Ectodermal cell (in vitro differentiated cells): ENCODE data around the gene GIMAP7. TPM values are rescaled to one million over a fixed set of nuclear protein-coding genes. Genes with fewer than 3 reads are reported as not detected.

Source experiments
- H3K27ac ChIP-seq: 2 replicates; pipeline ENCODE4 v1.7.0; 2013; ENCODE audit warnings: mild to moderate bottlenecking, low read depth, low read length; ENCODE audit not compliant: insufficient read depth, poor library complexity, severe bottlenecking
- H3K27me3 ChIP-seq: 2 replicates; pipeline ENCODE4 v1.7.0; 2013; ENCODE audit warnings: mild to moderate bottlenecking, low read length; ENCODE audit not compliant: insufficient read depth, control insufficient read depth, poor library complexity, severe bottlenecking
- H3K36me3 ChIP-seq: one replicate; pipeline ENCODE4 v1.7.0; 2013; ENCODE audit warnings: low read length; ENCODE audit not compliant: control insufficient read depth, insufficient read depth
- H3K4me1 ChIP-seq: one replicate; pipeline ENCODE4 v1.7.0; 2013; ENCODE audit warnings: low read length; ENCODE audit not compliant: control insufficient read depth, insufficient read depth
- H3K4me3 ChIP-seq: 2 replicates; pipeline ENCODE4 v1.7.0; 2013; ENCODE audit warnings: low read depth, low read length, control low read depth; ENCODE audit not compliant: insufficient read depth
- H3K9me3 ChIP-seq: 2 replicates; pipeline ENCODE4 v1.7.0; 2013; ENCODE audit warnings: mild to moderate bottlenecking, low read length, moderate library complexity; ENCODE audit not compliant: control insufficient read depth
- WGBS, 2 experiments: methylation state at CpG; one replicate each; pipeline ENCODE4 v1.1.7; 2013; ENCODE audit warnings: missing lambda C conversion rate in 2 of 2; 5-methylcytosine and 5-hydroxymethylcytosine counted together
- polyA plus RNA-seq, 4 experiments: library from polyadenylated mRNA; stranded (reverse); fragments of 50-300 nt; gene quantifications; one replicate each; pipeline ENCODE4 v1.2.3, GENCODE V29; 2013

Gene GIMAP7
- not detected for polyA plus RNA-seq (2013, experiment 1 of 4)
- polyA plus RNA-seq (2013, experiment 2 of 4) = not detected
- not detected for polyA plus RNA-seq (2013, experiment 3 of 4)
- not detected for polyA plus RNA-seq (2013, experiment 4 of 4)

DNA sequence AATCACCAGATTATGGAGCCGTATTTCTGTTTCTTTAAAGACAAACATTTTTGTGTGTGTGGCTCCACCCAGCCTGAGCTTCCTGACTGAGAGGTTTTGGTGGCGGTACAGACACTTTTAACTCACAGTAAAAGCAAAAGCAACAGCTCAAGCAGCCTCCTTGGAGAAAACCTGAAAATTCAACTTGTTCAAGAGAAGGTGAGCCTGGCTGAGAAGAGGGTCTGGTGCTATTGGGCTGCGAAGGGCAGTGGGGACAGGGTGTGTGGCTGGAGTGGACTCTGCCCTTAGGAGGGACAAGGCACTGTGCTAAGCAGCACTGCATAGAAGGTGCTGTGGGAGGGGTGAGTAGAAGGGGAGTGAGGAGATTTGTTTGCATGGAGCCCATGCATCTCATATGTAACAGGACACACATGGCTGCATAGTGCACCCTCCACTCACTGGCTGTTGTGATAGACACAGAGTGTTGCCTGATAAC lies at the start of gene GIMAP7:
TSS of gene GIMAP7 (plus strand) at position 125 of the 475 bp plus-strand sequence. CDS start 5,103 bp downstream, outside the sequence.
- Histone ChIP-seq H3K4me1 (no peaks in the 10 kb centered on the region), H3K9me3 (no peaks in the 10 kb centered on the region), H3K27ac (no peak within 1 kb of the TSS), H3K36me3 (no peaks in the 10 kb centered on the region), H3K27me3 (no peaks in the 10 kb centered on the region), H3K4me3 (no peak within 1 kb of the TSS)
- WGBS, 2 experiments = 92 to 93% methylated on average over 3 of the region's 3 CpGs

DNA sequence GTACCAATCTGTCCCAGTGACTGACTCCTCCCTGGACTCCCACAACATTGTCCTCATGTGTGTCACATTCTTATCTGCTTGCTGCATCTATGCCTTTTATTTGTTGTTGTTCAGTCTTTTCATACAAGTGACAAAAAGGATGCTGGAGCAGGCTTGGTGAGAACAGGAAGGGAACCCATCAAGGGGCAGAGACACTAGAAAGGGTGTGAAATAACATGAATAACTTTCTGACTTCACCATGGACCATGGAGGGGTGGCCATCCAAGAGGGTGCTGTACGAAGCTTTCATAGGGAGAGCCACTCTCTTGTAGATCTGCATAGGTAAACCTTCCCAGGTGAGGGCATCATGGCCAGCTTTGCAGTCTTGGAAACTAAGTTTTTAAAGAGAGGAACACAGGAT lies 49.7 kb upstream of the GIMAP7 start:
- H3K4me3 ChIP-seq = no peak overlapping the region
- 91 to 93% methylated on average over 1 of the region's 1 CpG for WGBS, 2 experiments
- no peaks in the 10 kb centered on the region for H3K4me1 ChIP-seq
- H3K27me3 ChIP-seq = no peaks in the 10 kb centered on the region
- no peaks in the 10 kb centered on the region for H3K9me3 ChIP-seq
- no peak overlapping the region for H3K27ac ChIP-seq
- H3K36me3 ChIP-seq = no peaks in the 10 kb centered on the region

DNA sequence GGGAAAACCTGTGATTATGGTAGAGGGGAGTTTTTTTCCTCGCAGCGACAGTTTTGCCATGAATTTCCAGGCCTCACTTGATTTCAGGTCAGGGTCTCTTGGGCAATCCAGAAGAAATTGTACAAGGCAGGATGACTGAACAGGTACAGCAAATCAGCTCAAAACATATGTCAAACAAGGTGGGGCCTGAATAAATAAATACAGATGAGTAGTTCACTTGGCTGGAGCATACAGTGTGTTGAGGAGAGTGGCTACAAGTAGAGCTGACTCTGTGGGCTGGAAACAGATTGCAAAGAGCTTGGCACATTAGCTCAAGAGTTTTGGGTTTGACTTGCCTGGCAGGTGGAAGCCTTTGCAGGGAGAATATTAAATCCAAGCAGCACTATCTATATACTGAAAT lies 49.3 kb upstream of the GIMAP7 start:
- H3K36me3 ChIP-seq = no peaks in the 10 kb centered on the region
- no peaks in the 10 kb centered on the region for H3K4me1 ChIP-seq
- H3K9me3 ChIP-seq = no peaks in the 10 kb centered on the region
- no peaks in the 10 kb centered on the region for H3K27me3 ChIP-seq
- H3K27ac ChIP-seq = no peak overlapping the region
- WGBS, 2 experiments = 92 to 96% methylated on average over 2 of the region's 2 CpGs
- no peak overlapping the region for H3K4me3 ChIP-seq

DNA sequence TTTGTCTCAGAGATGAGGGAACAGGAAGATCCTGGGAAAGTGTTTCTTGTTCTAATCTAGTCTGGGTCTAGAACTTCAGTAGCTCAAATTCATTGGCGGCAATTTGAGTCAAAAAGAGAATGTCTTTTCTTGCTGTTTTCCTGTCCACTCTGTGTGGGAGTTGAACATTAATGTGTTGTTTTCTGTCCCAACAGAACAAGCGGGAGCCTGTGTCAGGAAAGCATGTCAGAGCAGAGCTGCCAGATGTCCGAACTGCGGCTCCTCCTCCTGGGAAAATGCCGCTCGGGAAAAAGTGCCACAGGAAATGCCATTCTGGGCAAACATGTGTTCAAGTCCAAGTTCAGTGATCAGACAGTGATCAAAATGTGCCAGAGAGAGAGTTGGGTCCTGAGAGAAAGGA lies 48.2 kb upstream of the GIMAP7 start:
- H3K36me3 ChIP-seq = no peaks in the 10 kb centered on the region
- no peaks in the 10 kb centered on the region for H3K4me1 ChIP-seq
- H3K4me3 ChIP-seq = no peak overlapping the region
- no peaks in the 10 kb centered on the region for H3K9me3 ChIP-seq
- no peak overlapping the region for H3K27ac ChIP-seq
- WGBS, 2 experiments = 90 to 95% methylated on average over 6 of the region's 6 CpGs
- H3K27me3 ChIP-seq = no peaks in the 10 kb centered on the region

DNA sequence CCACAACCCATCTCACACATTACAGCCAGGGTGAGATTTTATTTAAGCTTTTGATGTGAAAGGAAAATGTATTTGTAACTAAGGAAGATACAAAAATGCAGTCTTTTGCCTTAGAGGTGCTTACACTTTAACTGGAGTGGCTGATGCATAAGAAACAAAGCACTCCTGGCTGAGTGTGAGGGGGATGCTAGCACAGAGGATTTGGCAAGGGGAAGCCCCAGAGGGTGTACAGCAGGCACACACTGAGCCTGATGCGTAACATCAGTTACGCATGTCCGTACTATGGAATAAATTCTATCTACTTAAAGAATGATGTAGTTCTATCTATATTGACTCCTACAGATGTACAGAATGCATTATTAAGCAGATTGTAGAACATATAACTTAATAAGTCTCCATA lies 46.4 kb upstream of the GIMAP7 start:
- H3K27me3 ChIP-seq = no peaks in the 10 kb centered on the region
- no peak overlapping the region for H3K27ac ChIP-seq
- no peaks in the 10 kb centered on the region for H3K9me3 ChIP-seq
- H3K4me1 ChIP-seq = no peaks in the 10 kb centered on the region
- H3K36me3 ChIP-seq = no peaks in the 10 kb centered on the region
- no peak overlapping the region for H3K4me3 ChIP-seq
- WGBS, 2 experiments = 95 to 100% methylated on average over 3 of the region's 3 CpGs

DNA sequence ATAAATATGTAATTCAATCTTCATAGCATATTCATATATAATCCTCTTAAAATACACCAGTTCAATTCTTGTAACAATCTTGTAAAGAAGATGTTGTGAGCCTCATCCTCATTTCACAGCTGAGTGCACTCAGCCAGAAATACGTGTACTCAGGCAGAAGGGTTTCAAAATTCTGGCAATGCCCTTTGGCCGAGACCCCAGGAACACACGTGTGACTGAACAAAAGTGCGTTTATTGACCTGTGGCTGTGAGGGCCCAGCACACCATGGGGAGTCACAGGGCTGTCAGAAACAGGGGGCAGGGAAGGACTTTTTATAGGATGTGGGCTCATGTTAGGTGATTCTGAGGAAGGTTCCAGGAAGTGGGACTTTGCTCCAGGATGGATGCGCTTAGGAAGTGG lies 42.8 kb upstream of the GIMAP7 start:
- Histone ChIP-seq H3K36me3 (no peaks in the 10 kb centered on the region), H3K27me3 (no peaks in the 10 kb centered on the region), H3K27ac (no peak overlapping the region), H3K4me1 (no peaks in the 10 kb centered on the region), H3K9me3 (no peaks in the 10 kb centered on the region), H3K4me3 (no peak overlapping the region)
- 87 to 94% methylated on average over 5 of the region's 5 CpGs for WGBS, 2 experiments

DNA sequence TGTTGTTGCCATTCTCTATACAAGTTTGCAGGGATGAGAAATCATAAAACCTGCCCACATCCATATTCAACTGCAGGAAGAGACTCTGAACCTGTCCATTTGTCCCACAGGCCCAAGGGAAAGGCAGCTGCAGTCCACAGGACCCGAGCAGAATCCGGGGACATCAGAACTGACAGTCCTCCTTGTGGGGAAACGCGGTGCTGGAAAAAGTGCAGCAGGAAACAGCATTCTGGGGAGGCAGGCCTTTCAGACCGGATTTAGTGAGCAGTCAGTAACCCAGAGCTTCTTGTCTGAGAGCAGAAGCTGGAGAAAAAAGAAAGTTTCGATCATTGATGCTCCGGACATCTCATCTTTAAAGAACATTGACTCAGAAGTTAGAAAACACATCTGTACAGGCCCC lies 40.8 kb upstream of the GIMAP7 start:
- H3K27ac ChIP-seq = no peak overlapping the region
- no peaks in the 10 kb centered on the region for H3K4me1 ChIP-seq
- no peaks in the 10 kb centered on the region for H3K9me3 ChIP-seq
- WGBS, 2 experiments = 90 to 92% methylated on average over 7 of the region's 7 CpGs
- H3K4me3 ChIP-seq = no peak overlapping the region
- H3K27me3 ChIP-seq = no peaks in the 10 kb centered on the region
- no peaks in the 10 kb centered on the region for H3K36me3 ChIP-seq

DNA sequence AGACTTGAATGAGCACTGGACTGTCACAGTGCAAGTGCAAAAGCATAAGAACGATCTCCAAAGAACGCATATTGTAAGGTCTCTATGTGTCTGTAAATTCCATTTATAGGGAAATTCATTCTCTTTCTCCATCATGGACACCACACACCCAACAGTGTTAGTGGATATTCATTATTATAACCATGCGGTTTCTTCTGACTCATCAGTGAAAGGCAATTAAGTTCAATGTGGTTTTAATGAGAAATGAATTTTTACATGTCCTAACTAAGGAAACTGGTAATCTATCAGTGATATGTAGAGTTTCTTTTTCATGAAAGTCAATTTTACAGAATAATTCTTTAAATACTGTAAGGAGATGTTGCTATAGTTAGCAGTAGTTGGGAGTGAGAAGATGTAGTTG lies 38.4 kb upstream of the GIMAP7 start:
- Histone ChIP-seq H3K9me3 (no peaks in the 10 kb centered on the region), H3K4me1 (no peaks in the 10 kb centered on the region), H3K36me3 (no peaks in the 10 kb centered on the region), H3K4me3 (no peak overlapping the region), H3K27me3 (no peaks in the 10 kb centered on the region), H3K27ac (no peak overlapping the region)
- WGBS, 2 experiments = 100% methylated on average over 2 to 3 of the region's 3 CpGs

DNA sequence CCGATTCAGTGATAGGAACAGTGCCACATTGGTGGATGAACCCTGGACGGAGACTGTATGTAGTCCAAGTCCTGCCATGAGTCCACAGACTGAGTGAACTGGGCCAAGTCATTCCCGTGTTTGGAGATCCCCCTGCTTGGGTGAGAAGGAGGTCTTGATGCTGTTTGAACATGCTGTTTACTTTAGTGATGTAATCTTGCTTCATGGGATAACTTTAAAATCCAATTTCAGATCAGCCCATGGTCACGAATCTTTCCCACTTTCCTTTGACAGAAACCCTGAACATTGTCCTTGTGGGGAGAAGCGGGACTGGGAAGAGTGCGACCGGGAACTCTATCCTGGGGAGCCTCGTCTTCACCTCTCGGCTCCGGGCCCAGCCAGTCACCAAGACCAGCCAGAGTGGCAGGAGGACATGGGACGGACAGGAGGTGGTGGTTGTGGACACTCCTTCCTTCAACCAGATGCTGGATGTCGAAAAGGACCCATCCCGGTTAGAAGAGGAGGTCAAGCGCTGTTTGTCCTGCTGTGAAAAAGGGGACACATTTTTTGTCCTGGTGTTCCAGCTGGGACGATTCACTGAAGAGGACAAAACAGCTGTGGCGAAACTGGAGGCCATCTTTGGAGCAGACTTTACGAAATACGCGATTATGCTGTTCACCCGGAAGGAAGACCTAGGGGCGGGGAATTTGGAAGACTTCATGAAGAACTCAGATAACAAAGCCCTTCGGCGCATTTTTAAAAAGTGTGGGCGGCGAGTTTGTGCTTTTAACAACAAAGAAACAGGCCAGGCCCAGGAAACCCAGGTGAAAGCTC lies 37.6 kb upstream of the GIMAP7 start:
- Histone ChIP-seq H3K4me1 (no peaks in the 10 kb centered on the region), H3K27me3 (no peaks in the 10 kb centered on the region)
- WGBS, 2 experiments = 95% methylated on average over 25 of the region's 25 CpGs

DNA sequence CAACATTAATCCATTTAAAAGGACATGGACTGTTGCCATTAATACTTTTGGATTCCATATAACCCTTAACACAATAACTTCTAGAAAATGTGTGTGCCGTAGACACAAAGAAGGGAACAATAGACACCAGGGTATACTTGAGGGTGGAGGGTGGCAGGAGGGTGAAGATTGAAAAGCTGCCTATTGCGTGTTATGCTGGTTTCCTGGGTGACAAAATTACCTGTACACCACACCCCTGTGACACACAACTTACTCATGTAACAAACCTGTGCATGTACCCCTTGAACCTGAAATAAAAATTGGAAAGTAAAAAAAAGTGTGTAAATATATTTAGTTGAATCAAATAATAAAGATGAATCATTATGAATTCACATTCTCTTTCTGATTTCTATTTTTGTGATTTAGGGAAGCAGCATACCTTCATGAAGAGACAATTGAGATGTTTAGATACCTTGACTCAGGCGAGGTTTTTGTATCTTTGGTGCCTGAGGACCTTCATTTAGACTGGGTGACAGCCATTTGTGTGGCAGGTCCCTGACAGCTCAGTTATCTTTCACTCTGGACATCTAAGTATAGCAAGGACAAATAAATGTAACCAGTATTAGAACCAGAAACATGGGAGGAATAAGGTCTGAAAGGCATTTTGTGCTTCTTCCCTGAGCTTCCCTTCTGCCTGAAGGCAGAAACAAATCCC lies 35.5 kb upstream of the GIMAP7 start:
- H3K4me1 ChIP-seq = no peaks in the 10 kb centered on the region
- no peaks in the 10 kb centered on the region for H3K27me3 ChIP-seq
- H3K36me3 ChIP-seq = no peaks in the 10 kb centered on the region
- H3K27ac ChIP-seq = no peak overlapping the region
- WGBS, 2 experiments = 95 to 96% methylated on average over 1 to 2 of the region's 3 CpGs
- H3K4me3 ChIP-seq = no peak overlapping the region
- H3K9me3 ChIP-seq = no peaks in the 10 kb centered on the region

More for the DNA sequence above, 37.6 kb upstream of the GIMAP7 start:
- no peaks in the 10 kb centered on the region for H3K36me3 ChIP-seq
- H3K27ac ChIP-seq = no peak overlapping the region
- no peak overlapping the region for H3K4me3 ChIP-seq
- no peaks in the 10 kb centered on the region for H3K9me3 ChIP-seq
